ENCODE measurements around the gene PLEKHG7.

The PLEKHG7 gene

GRCh38 chr12:92802906-92803305 lies 100.1 kb downstream of the PLEKHG7 start:
- no peak for DNase-seq (ENCODE audit: low spot score)

GRCh38 chr12:92803903-92804302 lies 101.1 kb downstream of the PLEKHG7 start:
- no peak for DNase-seq (ENCODE audit: low spot score)

- DNase-seq (ENCODE audit: low spot score): no peak
These were observed 107.6 kb downstream of the PLEKHG7 start for GRCh38 chr12:92810370-92810769.

GRCh38 chr12:92814584-92814983 lies 111.8 kb downstream of the PLEKHG7 start:
- no peak for DNase-seq (ENCODE audit: low spot score)

- no peak for DNase-seq (ENCODE audit: low spot score)
These were observed 118.4 kb downstream of the PLEKHG7 start for GRCh38 chr12:92821142-92821541.

Measured in CD4-positive, alpha-beta T cell treated with Interleukin-15 for 4 hours (primary cell).